ENCODE data around the gene TRAF2.

Gene TRAF2

GRCh38 chr9:136963341-136963740 is 77.0 kb downstream of the TRAF2 start:
- H3K4me3 ChIP-seq (ENCODE audit: low read depth, low read length) = no peak overlapping the region
- no peak for TF ChIP-seq CTCF (IDR thresholded peaks at IDR 0.05; ENCODE audit: low read depth, low read length)
- TF ChIP-seq MYC (IDR thresholded peaks at IDR 0.05; ENCODE audit: low read depth, low read length) = no peak
- DNase-seq (ENCODE audit: low read depth) = no peak

DNA sequence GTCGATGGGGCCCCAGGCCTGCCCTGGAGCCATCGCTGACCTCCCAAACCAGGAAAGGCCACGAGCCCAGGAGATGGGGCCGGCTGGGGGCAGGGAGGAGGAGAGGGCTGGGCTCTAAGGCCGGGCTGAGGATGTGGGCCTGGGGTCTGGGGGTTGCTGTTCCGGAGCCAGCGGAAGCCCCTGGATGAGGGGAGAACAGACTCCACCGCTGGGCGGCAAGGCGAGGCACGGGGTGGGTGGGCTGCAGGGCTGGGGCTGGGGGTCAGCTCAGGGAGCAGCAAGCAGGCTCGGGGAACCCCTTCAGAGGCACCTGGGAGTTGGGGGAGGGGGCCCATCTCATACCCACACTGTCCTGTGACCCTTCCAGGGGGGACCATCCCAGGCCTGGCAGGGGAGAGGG is 77.4 kb downstream of the TRAF2 start:
- no peak for DNase-seq (ENCODE audit: low read depth)
- H3K4me3 ChIP-seq (ENCODE audit: low read depth, low read length) = no peak overlapping the region
- TF ChIP-seq POLR2A (IDR thresholded peaks at IDR 0.05; ENCODE audit: extremely low read depth, insufficient read length) (no peak), MYC (IDR thresholded peaks at IDR 0.05; ENCODE audit: low read depth, low read length) (no peak), CTCF (IDR thresholded peaks at IDR 0.05; ENCODE audit: low read depth, low read length) (no peak)
- TF ChIP-seq, protein P1, sequence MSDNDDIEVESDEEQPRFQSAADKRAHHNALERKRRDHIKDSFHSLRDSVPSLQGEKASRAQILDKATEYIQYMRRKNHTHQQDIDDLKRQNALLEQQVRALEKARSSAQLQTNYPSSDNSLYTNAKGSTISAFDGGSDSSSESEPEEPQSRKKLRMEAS (IDR thresholded peaks at IDR 0.05; ENCODE audit: low read depth, low read length) = no peak

DNA sequence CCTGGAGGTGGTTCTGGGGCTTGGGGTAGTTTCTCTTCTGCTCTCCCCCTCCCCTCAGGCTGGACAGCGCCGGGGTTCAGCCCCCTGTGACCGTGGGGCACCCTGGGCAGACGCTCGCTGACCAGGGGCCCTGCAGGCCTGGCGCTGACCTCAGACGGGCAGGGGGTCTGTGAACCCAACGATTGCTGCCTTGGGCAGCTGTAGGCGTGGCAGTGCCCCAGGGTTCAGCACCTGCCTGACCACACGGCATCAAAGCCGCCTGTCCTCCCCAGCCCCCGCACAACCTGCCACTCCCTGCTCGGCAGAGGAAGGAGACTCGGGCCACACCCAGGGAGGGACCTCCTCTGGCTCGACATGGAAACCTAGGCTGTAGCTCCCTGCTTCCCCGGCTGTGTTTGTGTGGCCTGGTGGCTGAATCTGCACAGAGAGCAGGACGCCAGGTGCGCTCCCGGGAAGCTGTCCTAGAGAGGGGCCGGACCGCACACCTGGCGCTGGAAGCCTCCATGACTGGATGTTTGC is 77.9 kb downstream of the TRAF2 start:
- DNase-seq (ENCODE audit: low read depth) = no peak
- TF ChIP-seq, protein P1 (IDR thresholded peaks at IDR 0.05; ENCODE audit: low read depth, low read length) = no peak
- TF ChIP-seq POLR2A (IDR thresholded peaks at IDR 0.05; ENCODE audit: extremely low read depth, insufficient read length) (no peak), CTCF (IDR thresholded peaks at IDR 0.05; ENCODE audit: low read depth, low read length) (no peak), MYC (IDR thresholded peaks at IDR 0.05; ENCODE audit: low read depth, low read length) (no peak)
- no peak overlapping the region for H3K4me3 ChIP-seq (ENCODE audit: low read depth, low read length)

DNA sequence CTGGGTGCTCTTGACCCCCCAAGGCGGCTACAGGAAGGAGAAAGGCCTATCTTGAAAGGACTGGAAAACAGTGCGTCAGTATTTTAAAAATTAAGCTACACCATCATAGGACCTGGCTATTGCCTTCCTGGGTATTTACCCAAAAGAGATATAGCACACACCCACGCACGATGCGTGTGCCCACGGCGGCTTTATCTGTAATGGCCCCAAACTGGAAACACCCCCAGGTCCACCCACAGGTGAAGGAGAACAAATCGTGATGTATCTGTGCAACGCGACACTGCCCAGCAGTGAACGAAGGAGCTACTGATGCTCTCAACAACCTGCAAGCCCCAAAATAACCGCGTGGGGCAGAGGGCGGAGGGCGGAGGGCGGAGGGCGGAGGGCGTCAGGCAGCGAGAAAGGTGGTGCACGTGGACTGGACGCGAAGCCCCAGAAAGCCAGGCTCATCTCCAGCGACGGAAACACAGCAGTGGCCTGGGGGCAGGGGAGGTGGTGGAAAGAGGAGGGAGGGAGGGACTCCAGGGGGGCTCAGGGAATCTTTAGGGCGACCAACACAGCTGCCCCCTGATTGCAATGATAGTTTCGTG is 78.6 kb downstream of the TRAF2 start:
- DNase-seq (ENCODE audit: low read depth) = no peak
- TF ChIP-seq MYC (IDR thresholded peaks at IDR 0.05; ENCODE audit: low read depth, low read length) (no peak), POLR2A (IDR thresholded peaks at IDR 0.05; ENCODE audit: extremely low read depth, insufficient read length) (no peak), CTCF (IDR thresholded peaks at IDR 0.05; ENCODE audit: low read depth, low read length) (no peak)
- TF ChIP-seq, protein P1 (IDR thresholded peaks at IDR 0.05; ENCODE audit: low read depth, low read length) = no peak
- H3K4me3 ChIP-seq (ENCODE audit: low read depth, low read length) = no peak overlapping the region

- no peak overlapping the region for H3K4me3 ChIP-seq (ENCODE audit: low read depth, low read length)
- TF ChIP-seq POLR2A (IDR thresholded peaks at IDR 0.05; ENCODE audit: extremely low read depth, insufficient read length) (no peak), CTCF (IDR thresholded peaks at IDR 0.05; ENCODE audit: low read depth, low read length) (no peak)
- TF ChIP-seq, protein P1 (IDR thresholded peaks at IDR 0.05; ENCODE audit: low read depth, low read length) = no peak
- DNase-seq (ENCODE audit: low read depth) = no peak
Observed at GRCh38 chr9:136965771-136966484, 79.6 kb downstream of the TRAF2 start.
